ENCODE measurements around the gene LASP1NB.

DNA sequence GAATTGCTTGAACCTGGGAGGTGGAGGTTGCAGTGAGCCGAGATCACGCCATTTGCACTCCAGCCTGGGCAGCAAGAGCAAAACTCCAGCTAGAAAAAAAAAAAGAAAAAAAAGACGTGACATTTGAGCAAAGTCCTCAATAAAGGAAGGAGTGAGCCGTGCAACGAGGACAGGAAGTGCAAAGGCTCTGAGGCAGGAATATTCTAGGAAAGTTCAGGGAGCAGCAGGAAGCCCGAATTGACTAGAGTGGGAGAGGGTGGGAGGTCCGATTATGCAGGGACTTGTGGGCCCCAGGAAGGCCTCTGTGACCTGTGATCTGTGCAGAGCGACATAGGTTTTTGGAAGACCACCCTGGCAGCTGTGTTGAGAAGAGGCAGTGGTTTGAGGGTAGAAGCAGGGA lies 8.6 kb upstream of the LASP1NB start:
- no peak for TF ChIP-seq EZH2 (IDR thresholded peaks at IDR 0.05; ENCODE audit: borderline replicate concordance, insufficient read depth, low read depth, low read length, poor library complexity, severe bottlenecking)
- TF ChIP-seq, protein P1, sequence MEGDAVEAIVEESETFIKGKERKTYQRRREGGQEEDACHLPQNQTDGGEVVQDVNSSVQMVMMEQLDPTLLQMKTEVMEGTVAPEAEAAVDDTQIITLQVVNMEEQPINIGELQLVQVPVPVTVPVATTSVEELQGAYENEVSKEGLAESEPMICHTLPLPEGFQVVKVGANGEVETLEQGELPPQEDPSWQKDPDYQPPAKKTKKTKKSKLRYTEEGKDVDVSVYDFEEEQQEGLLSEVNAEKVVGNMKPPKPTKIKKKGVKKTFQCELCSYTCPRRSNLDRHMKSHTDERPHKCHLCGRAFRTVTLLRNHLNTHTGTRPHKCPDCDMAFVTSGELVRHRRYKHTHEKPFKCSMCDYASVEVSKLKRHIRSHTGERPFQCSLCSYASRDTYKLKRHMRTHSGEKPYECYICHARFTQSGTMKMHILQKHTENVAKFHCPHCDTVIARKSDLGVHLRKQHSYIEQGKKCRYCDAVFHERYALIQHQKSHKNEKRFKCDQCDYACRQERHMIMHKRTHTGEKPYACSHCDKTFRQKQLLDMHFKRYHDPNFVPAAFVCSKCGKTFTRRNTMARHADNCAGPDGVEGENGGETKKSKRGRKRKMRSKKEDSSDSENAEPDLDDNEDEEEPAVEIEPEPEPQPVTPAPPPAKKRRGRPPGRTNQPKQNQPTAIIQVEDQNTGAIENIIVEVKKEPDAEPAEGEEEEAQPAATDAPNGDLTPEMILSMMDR (IDR thresholded peaks at IDR 0.05), result no peak
